Stomach (tissue), 4 donors: ENCODE data around the gene TPRN.

Experiments used
- CTCF ChIP-seq, 7 experiments: fragments of 450-650 bp in 4 of 7; fragments of 200-600 bp in 3 of 7; sonication (generic) in 3 of 7; IDR thresholded peaks; one replicate each; pipeline ENCODE4 v1.5.1; 2016 to 2019; ENCODE audit warnings: antibody characterized with exemption in 7 of 7, control low read depth in 2 of 7, mild to moderate bottlenecking in 1 of 7
- EP300 ChIP-seq: sonication (generic); formaldehyde crosslinking; IDR thresholded peaks from one replicate; pipeline ENCODE4 v1.6.1; 2017; ENCODE audit warnings: antibody characterized with exemption
- POLR2A ChIP-seq, 4 donors: fragments of 450-650 bp; IDR thresholded peaks; one replicate each; pipeline ENCODE4 v1.6.1; 2016; ENCODE audit warnings: antibody characterized with exemption in 4 of 4, control low read depth in 2 of 4, mild to moderate bottlenecking in 1 of 4, moderate library complexity in 1 of 4
- POLR2AphosphoS5 ChIP-seq, 3 donors: sonication (generic); formaldehyde crosslinking; IDR thresholded peaks; one replicate each; pipeline ENCODE4 v1.6.1; 2016; ENCODE audit warnings: antibody characterized with exemption in 3 of 3

DNA sequence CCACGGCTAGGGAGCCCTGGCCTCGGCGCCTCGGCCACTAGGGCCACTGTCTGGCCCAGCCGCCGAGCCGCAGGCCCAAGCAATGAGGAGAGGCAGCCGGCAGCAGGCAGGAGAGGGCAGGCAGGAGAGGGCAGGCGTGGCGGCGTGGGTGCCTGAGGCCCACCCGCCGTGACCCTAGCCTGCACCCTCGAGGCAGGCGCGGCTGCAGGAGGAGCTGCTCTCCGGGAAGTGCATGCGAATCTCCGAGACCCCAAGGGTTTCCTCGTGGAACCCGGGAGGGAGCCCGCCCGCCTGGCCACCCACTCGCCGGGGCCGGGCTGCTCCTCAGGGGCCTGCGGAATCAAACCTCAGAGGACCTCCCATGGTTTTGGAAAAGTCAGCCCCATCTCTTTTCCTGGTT is 52.3 kb downstream of the TPRN start:
- TF ChIP-seq POLR2A (IDR thresholded peaks at IDR 0.05), result no peak
- TF ChIP-seq CTCF (IDR thresholded peaks at IDR 0.05), result no peak
- no peak for TF ChIP-seq POLR2AphosphoS5 (IDR thresholded peaks at IDR 0.05)
- TF ChIP-seq EP300, result no peak
